Uterus (tissue), 2 donors: ENCODE measurements around the gene CR1.

ENCODE experiments used
- CTCF ChIP-seq, 4 experiments: fragments of 200-600 bp in 2 of 4; fragments of 450-650 bp in 2 of 4; sonication (generic) in 2 of 4; IDR thresholded peaks; one replicate each; pipeline ENCODE4 v1.5.1; 2016 to 2019; ENCODE audit warnings: antibody characterized with exemption in 4 of 4, mild to moderate bottlenecking in 2 of 4, moderate library complexity in 1 of 4
- POLR2A ChIP-seq, 2 donors: fragments of 450-650 bp; IDR thresholded peaks; one replicate each; pipeline ENCODE4 v1.6.1; 2016; ENCODE audit warnings: antibody characterized with exemption in 2 of 2, mild to moderate bottlenecking in 1 of 2, moderate library complexity in 1 of 2

- TF ChIP-seq CTCF (IDR thresholded peaks at IDR 0.05) (no peak), POLR2A (IDR thresholded peaks at IDR 0.05) (no peak)
Observed at GRCh38 chr1:207669528-207670009, 173.6 kb downstream of the CR1 start.
